T-helper 2 cell (primary cell): ENCODE data around the gene FCHSD2.

ENCODE experiments used
- DNase-seq, 5 experiments: peaks; one replicate each; pipeline versions ENCODE4 v3.0.0 to v3.0.0-alpha.2; 2012 to 2022

The FCHSD2 gene

GRCh38 chr11:73171436-73172161 is 29.5 kb upstream of the FCHSD2 start:
- DNase-seq, result no peak

GRCh38 chr11:73170140-73170539 is 28.0 kb upstream of the FCHSD2 start:
- DNase-seq, result no peak

- no peak for DNase-seq
Observed at GRCh38 chr11:73168925-73169579, 26.9 kb upstream of the FCHSD2 start.

- DNase-seq, result no peak
Observed at GRCh38 chr11:73167363-73167954, 25.3 kb upstream of the FCHSD2 start.

- DNase-seq, result no peak
Observed at GRCh38 chr11:73164803-73165540, 22.9 kb upstream of the FCHSD2 start.

GRCh38 chr11:73163638-73164174 is 21.6 kb upstream of the FCHSD2 start:
- DNase-seq, result no peak

GRCh38 chr11:73162196-73162740 is 20.1 kb upstream of the FCHSD2 start:
- no peak for DNase-seq

GRCh38 chr11:73160005-73160760 is 18.1 kb upstream of the FCHSD2 start:
- DNase-seq, result no peak

- no peak for DNase-seq
Observed at GRCh38 chr11:73159297-73159696, 17.2 kb upstream of the FCHSD2 start.

- no peak for DNase-seq
Observed at GRCh38 chr11:73158356-73159051, 16.4 kb upstream of the FCHSD2 start.

GRCh38 chr11:73157101-73158010 is 15.2 kb upstream of the FCHSD2 start:
- no peak for DNase-seq

- no peak for DNase-seq
Observed at GRCh38 chr11:73156686-73157085, 14.6 kb upstream of the FCHSD2 start.

GRCh38 chr11:73156114-73156513 is 14.0 kb upstream of the FCHSD2 start:
- DNase-seq, result no peak

GRCh38 chr11:73155102-73155501 is 13.0 kb upstream of the FCHSD2 start:
- DNase-seq, result no peak

- peak in 2 of 5 experiments; percentile 36 to 73 for DNase-seq
Observed at GRCh38 chr11:73154178-73154577, 12.1 kb upstream of the FCHSD2 start.

GRCh38 chr11:73152861-73153483 is 10.9 kb upstream of the FCHSD2 start:
- DNase-seq, result peak in 2 of 5 experiments; percentile 18 to 86

- peak in 1 of 5 experiments; percentile 38 for DNase-seq
Observed at GRCh38 chr11:73152086-73152853, 10.2 kb upstream of the FCHSD2 start.

- DNase-seq, result no peak
Observed at GRCh38 chr11:73151416-73151815, 9.3 kb upstream of the FCHSD2 start.

- no peak for DNase-seq
Observed at GRCh38 chr11:73149105-73149504, 7.0 kb upstream of the FCHSD2 start.
